HCT116 (cell line): ENCODE results near the gene OTUD5.

Experiments
- CEBPB ChIP-seq: IDR thresholded peaks from 2 replicates; pipeline ENCODE4 v1.6.1; 2012; ENCODE audit warnings: low read depth
- POLR2A ChIP-seq: IDR thresholded peaks from 2 replicates; pipeline ENCODE4 v1.7.0; 2011; ENCODE audit warnings: borderline replicate concordance; ENCODE audit not compliant: insufficient read depth, insufficient read length; ENCODE audit errors: extremely low read depth
- POLR2AphosphoS5 ChIP-seq: IDR thresholded peaks from 2 replicates; pipeline ENCODE4 v1.6.1; 2011; ENCODE audit warnings: mild to moderate bottlenecking, low read depth, low read length, moderate library complexity
- ZFX ChIP-seq: fragments of 450-650 bp; IDR thresholded peaks from 2 replicates; pipeline ENCODE4 v1.6.1; 2017
- TF ChIP-seq, protein P1 (sequence below), 3 experiments: fragments of 200-600 bp in 1 of 3; sonication (generic) in 1 of 3; IDR thresholded peaks in 2 of 3; conservative IDR thresholded peaks in 1 of 3; 2 replicates each; pipeline ENCODE4 v1.5.1; 2012 to 2017; ENCODE audit warnings: low read depth in 2 of 3, low read length in 2 of 3, antibody characterized with exemption in 1 of 3, borderline replicate concordance in 1 of 3, control low read depth in 1 of 3, mild to moderate bottlenecking in 1 of 3, mixed read lengths in 1 of 3, mixed run types in 1 of 3, moderate library complexity in 1 of 3; ENCODE audit not compliant: insufficient read depth in 1 of 3

DNA sequence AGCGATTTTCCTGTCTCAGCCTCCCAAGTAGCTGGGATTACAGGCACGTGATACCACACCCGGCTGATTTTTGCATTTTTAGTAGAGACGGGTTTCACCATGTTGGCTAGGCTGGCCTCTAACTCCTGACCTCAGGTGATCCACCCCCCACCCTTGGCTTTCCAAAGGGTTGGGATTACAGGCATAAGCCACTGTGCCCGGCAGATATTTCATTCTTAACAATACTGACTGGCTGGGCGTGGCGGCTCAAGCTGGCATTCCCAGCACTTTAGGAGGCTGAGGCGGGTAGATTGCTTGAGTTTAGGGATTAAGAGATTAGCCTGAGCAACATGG is 58.4 kb downstream of the OTUD5 start:
- TF ChIP-seq ZFX (no peak), POLR2AphosphoS5 (no peak), POLR2A (no peak), CEBPB (no peak)
- TF ChIP-seq, protein P1, sequence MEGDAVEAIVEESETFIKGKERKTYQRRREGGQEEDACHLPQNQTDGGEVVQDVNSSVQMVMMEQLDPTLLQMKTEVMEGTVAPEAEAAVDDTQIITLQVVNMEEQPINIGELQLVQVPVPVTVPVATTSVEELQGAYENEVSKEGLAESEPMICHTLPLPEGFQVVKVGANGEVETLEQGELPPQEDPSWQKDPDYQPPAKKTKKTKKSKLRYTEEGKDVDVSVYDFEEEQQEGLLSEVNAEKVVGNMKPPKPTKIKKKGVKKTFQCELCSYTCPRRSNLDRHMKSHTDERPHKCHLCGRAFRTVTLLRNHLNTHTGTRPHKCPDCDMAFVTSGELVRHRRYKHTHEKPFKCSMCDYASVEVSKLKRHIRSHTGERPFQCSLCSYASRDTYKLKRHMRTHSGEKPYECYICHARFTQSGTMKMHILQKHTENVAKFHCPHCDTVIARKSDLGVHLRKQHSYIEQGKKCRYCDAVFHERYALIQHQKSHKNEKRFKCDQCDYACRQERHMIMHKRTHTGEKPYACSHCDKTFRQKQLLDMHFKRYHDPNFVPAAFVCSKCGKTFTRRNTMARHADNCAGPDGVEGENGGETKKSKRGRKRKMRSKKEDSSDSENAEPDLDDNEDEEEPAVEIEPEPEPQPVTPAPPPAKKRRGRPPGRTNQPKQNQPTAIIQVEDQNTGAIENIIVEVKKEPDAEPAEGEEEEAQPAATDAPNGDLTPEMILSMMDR (IDR thresholded peaks at IDR 0.05 in 2 of 3, conservative IDR thresholded peaks at IDR 0.05 in 1 of 3; ENCODE audit: borderline replicate concordance in 1 of 3, insufficient read depth in 1 of 3, low read depth in 2 of 3, low read length in 2 of 3): no peak
